Cardiac ventricle fibroblast (primary cell): ENCODE measurements around the gene KRTAP13-1. TPM values are rescaled to one million over a fixed set of nuclear protein-coding genes. Genes with fewer than 3 reads are reported as not detected.

Experiments used
- total RNA-seq: library from RNA; depleted of rRNA; stranded (reverse); fragments of >200 nt; gene quantifications from 2 replicates; pipeline ENCODE4 v1.2.3, GENCODE V29; 2015

Gene KRTAP13-1
- not detected in 2 replicates for total RNA-seq

GRCh38 chr21:30395731-30396130, at the start of gene KRTAP13-1:
Gene KRTAP13-1 (plus strand): TSS chr21:30396031. CDS start chr21:30396087, 56 bp downstream.

GRCh38 chr21:30348506-30348905, 47.3 kb upstream of the KRTAP13-1 start, which contains the start of gene KRTAP23-1:
Gene KRTAP23-1 (minus strand): TSS chr21:30348606. CDS start chr21:30348606, 0 bp downstream.

GRCh38 chr21:30372139-30372770, 23.6 kb upstream of the KRTAP13-1 start, which contains the start of gene KRTAP13-2:
Gene KRTAP13-2 (minus strand): TSS chr21:30372271. CDS start chr21:30372213, 58 bp downstream.

GRCh38 chr21:30425826-30426225, 30.0 kb downstream of the KRTAP13-1 start, which contains the start of gene KRTAP13-3:
Gene KRTAP13-3 (minus strand): TSS chr21:30425926. CDS start chr21:30425912, 14 bp downstream.

GRCh38 chr21:30430170-30430655, 34.4 kb downstream of the KRTAP13-1 start, which contains the start of gene KRTAP13-4:
Gene KRTAP13-4 (plus strand): TSS chr21:30430220. CDS start chr21:30430276, 56 bp downstream.

GRCh38 chr21:30439975-30440374, 44.1 kb downstream of the KRTAP13-1 start, which contains the start of gene KRTAP15-1:
Gene KRTAP15-1 (plus strand): TSS chr21:30440275. CDS start chr21:30440328, 53 bp downstream.

Other genes with a start within 250 kb of the KRTAP13-1 start
- gene CLDN17, start 229.2 kb upstream of the KRTAP13-1 start, total RNA-seq, result not detected in 2 replicates
- not detected in 2 replicates for gene CLDN8, start 179.9 kb upstream of the KRTAP13-1 start, total RNA-seq
- not detected in 2 replicates for gene KRTAP24-1, start 113.1 kb upstream of the KRTAP13-1 start, total RNA-seq
- gene KRTAP25-1, start 106.5 kb upstream of the KRTAP13-1 start, total RNA-seq, result not detected in 2 replicates
- gene KRTAP26-1, start 75.7 kb upstream of the KRTAP13-1 start, total RNA-seq, result not detected in 2 replicates
- gene KRTAP27-1, start 58.3 kb upstream of the KRTAP13-1 start, total RNA-seq, result not detected in 2 replicates
- not detected in 2 replicates for gene KRTAP23-1, start 47.4 kb upstream of the KRTAP13-1 start, total RNA-seq
- gene KRTAP13-2, start 23.8 kb upstream of the KRTAP13-1 start, total RNA-seq, result not detected in 2 replicates
- not detected in 2 replicates for gene KRTAP13-3, start 29.9 kb downstream of the KRTAP13-1 start, total RNA-seq
- not detected in 2 replicates for gene KRTAP13-4, start 34.2 kb downstream of the KRTAP13-1 start, total RNA-seq
- not detected in 2 replicates for gene KRTAP15-1, start 44.2 kb downstream of the KRTAP13-1 start, total RNA-seq
- not detected in 2 replicates for gene KRTAP19-1, start 84.3 kb downstream of the KRTAP13-1 start, total RNA-seq
- gene KRTAP19-2, start 91.4 kb downstream of the KRTAP13-1 start, total RNA-seq, result not detected in 2 replicates
- not detected in 2 replicates for gene KRTAP19-3, start 96.0 kb downstream of the KRTAP13-1 start, total RNA-seq
- not detected in 2 replicates for gene KRTAP19-4, start 101.1 kb downstream of the KRTAP13-1 start, total RNA-seq
- not detected in 2 replicates for gene KRTAP19-5, start 106.1 kb downstream of the KRTAP13-1 start, total RNA-seq
- not detected in 2 replicates for gene KRTAP19-6, start 145.8 kb downstream of the KRTAP13-1 start, total RNA-seq
- gene KRTAP19-7, start 165.3 kb downstream of the KRTAP13-1 start, total RNA-seq, result not detected in 2 replicates
- gene KRTAP22-2, start 194.4 kb downstream of the KRTAP13-1 start, total RNA-seq, result not detected in 2 replicates
- gene KRTAP6-3, start 196.4 kb downstream of the KRTAP13-1 start, total RNA-seq, result not detected in 2 replicates
- not detected in 2 replicates for gene KRTAP6-2, start 202.9 kb downstream of the KRTAP13-1 start, total RNA-seq
- gene KRTAP22-1, start 205.1 kb downstream of the KRTAP13-1 start, total RNA-seq, result not detected in 2 replicates
- gene KRTAP6-1, start 217.9 kb downstream of the KRTAP13-1 start, total RNA-seq, result not detected in 2 replicates
- not detected in 2 replicates for gene KRTAP20-1, start 220.4 kb downstream of the KRTAP13-1 start, total RNA-seq
- gene KRTAP20-4, start 224.6 kb downstream of the KRTAP13-1 start, total RNA-seq, result not detected in 2 replicates
- not detected in 2 replicates for gene KRTAP20-2, start 239.2 kb downstream of the KRTAP13-1 start, total RNA-seq
- not detected in 2 replicates for gene KRTAP20-3, start 246.8 kb downstream of the KRTAP13-1 start, total RNA-seq